Kasumi-1 (cell line): ENCODE measurements around the gene QRFPR.
A peak's percentile ranks its signal among the peaks of the same experiment; 100 is the strongest.
"Not testable (repeated sequence)": the region's sequence is repeated elsewhere in the genome, so short reads cannot be mapped to it uniquely, and the experiment has no call there.

Source experiments
- DNase-seq, 2 experiments: peaks; one replicate each; lab custom pipeline; 2025; lab: John Stamatoyannopoulos, UW

Gene QRFPR

DNA sequence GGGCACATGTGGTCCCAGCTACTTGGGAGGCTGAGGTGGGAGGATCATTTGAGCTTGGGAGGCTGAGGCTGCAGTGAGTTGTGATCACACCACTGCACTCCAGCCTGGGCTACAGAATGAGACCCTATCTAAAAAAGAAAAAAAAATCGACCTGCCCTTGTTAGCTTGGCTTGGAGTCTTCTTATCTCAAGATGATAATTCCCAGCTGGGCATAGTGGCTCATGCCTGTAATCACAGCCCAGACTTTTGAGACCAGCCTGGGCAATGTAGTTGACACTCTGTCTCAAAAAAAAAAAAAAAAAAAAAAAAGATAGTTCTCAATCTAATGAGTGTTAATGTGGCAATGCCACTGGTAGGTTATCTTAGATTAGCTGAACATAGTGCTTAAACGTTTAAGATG is 41.0 kb downstream of the QRFPR start:
- DNase-seq: no peak

DNA sequence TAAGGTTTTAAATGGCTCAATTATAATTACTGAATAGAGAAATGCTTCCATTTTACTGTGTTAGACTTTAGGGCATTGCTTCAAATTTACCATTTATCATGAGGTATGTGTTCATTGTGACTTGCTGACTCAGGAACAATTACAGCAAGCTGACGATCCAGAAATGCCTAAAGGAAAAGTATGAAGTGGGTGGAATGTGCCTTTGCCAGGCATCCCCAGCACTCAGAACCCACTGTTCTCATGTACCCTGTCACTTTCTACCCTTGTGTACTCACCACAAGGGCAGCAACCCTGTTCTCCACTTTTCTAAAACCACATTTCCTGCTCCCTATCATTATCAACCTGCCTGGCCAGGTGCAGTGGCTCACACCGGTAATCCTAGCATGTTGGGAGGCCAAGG is 41.5 kb downstream of the QRFPR start:
- no peak for DNase-seq

DNA sequence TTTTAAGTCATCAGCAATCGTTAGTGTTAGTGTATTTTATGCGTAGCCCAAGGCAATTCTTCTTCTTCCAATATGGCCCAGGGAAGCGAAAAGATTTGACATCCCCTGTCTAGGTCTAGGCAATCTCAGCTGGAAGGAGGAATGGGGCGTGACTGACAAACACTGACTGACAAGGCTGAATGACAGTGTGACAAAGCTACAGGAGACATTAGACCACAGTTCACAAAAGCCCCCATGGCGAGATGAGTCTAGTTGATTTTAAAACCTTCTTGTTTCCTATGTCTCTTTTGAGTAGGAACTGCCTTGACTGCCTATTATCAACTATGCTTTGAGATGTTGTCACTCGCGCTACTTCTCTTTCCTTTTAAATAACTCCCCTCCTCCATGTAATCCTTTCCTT is 42.3 kb downstream of the QRFPR start:
- DNase-seq: no peak

DNA sequence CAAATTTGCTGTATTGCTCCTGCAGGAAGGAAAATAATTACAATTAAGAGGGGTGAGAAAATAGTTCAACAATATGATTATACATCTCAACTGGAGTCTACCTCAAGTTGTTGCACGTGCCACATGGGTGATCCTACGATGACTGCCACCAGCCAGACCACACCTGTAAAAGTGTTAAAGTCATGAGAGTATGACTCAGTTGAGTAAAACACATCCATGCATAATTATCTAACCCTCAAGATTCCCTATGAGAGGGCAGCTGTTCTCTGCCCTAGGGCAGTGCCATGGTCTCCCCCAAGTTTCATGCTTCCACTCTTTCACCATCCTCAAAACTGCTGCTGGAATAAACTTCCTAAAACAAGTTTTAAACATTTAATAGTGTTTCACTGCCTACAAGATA is 44.1 kb downstream of the QRFPR start:
- no peak for DNase-seq

DNA sequence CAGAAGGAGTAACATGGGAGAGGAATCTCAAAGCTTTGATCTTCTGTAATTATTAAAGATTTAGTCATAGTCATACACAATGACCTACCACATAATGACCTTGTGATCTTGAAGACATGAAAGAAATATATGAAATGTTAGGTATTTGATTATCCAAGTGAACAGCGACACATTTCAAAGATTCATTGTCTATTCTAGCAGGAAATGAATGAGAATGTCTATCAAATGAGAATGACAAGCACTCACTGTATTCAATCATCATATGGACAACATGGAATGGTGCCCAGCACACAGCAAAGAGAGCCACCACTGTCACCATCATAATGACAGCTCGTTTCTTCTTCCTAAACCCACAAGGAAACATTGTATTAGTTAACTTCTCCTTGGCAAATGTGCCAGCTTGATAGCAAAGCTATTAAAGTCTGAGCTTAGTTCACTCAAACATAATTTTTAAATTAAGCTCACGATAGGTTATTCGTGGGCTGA is 50.6 kb downstream of the QRFPR start:
- no peak for DNase-seq

DNA sequence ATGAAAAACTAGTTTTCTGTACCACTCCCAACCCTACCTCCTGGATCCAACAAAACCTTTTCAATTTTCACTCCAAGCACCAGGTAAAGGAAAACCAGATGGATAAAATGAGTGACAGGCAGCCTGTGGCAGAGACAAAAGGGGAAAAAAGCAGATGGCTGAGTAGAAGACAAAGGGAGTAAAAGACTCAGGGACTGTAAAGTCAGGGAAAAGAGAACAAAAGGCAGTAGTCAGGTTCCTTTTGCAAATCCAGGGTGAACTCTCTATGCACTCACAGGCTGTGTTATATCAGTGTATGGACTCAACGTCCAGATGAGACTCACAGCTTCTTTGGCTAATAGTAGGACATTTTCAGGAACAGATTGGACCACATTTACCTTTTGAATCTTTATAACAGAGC is 54.2 kb downstream of the QRFPR start:
- DNase-seq: no peak

DNA sequence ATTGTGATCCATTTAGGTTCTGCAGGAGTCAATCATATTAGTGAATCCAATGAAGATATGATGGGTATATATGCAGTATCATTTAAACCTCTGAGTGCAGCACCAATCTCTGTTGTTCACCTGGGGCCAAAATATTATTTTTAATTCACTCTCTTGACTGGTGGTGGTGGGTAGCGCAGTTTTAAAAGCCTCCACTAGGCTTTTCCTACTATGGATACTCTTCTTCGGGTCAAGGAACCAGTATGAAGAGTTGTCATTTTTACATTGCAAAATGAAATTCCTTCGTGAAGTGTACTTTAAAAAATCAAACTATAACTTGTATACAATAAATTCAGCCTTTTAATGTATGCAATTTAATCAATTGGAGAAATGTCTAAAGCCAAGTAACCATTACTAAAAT is 56.5 kb downstream of the QRFPR start:
- no peak for DNase-seq

DNA sequence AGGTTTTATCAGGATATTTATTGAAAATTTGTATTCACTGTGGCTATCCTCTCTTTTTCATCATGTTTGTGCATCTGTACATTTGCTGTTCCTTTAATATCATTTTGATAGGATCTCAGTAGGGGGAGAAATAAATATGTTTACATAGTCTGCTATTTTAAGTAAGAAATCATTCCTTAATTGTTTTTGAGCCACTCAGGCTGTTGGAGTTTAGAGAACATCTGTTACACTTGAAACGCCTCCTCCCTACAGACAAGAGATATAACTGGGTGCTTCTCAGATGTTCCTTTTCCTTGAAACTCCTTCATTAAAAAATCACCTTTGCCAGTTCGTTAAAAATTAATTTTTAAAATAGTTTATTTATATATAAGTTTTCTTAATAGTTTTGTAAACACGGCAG is 59.4 kb downstream of the QRFPR start:
- DNase-seq: no peak

- DNase-seq: no peak
Measured at GRCh38 chr4:121316091-121316490, 64.7 kb downstream of the QRFPR start.

- DNase-seq: not testable (repeated sequence)
Measured at GRCh38 chr4:121313430-121313829, 67.4 kb downstream of the QRFPR start.

GRCh38 chr4:121308828-121309227 is 72.0 kb downstream of the QRFPR start:
- no peak for DNase-seq

- DNase-seq: no peak
Measured at GRCh38 chr4:121308328-121308663, 72.5 kb downstream of the QRFPR start.

GRCh38 chr4:121307445-121308327 is 73.1 kb downstream of the QRFPR start:
- DNase-seq: peak; percentile 31 to 56

DNA sequence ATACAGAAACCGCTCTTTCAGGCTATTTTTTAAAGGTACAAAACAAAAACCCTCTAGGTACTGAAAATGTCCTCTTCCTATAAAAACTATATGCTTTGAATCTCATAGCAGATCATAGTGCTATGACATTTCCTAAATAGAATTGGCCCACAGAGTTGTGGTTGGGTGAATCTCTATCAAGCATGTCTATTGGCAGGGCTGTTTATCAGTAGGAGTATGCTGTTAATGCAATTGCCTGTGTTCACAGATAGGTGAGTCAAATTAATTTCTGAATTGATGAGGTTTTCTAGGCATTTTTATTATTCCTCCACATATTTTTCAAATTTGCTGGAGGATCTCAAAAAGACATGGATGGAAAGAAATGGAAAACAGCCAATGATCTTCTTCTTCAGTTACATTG is 73.9 kb downstream of the QRFPR start:
- no peak for DNase-seq

- no peak for DNase-seq
Measured at GRCh38 chr4:121304893-121305292, 75.9 kb downstream of the QRFPR start.

DNA sequence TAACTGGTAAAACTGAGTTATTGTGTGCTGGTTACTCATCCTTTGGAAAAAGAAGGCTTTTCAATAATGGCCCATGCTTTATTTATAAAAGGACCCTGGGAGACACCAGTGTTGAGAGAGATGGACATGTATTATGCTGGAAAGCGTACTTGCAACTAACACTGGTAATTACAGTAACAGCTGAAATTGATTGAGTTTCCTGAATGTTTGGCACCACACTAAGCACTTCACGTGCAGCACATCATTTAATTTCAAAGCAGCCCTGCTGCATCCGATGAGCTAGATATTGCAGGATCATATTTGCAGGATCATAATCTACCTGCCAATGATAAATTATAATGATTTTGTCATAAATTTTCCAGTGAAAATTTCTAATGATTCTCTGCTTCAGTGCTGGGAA is 81.5 kb downstream of the QRFPR start:
- no peak for DNase-seq

- DNase-seq: no peak
Measured at GRCh38 chr4:121283319-121283718, 97.5 kb downstream of the QRFPR start.

GRCh38 chr4:121280425-121280824 is 100.4 kb downstream of the QRFPR start:
- DNase-seq: no peak

- no peak for DNase-seq
Measured at GRCh38 chr4:121278811-121279368, 101.9 kb downstream of the QRFPR start.
